D721Med (cell line): ENCODE data around the gene INTS7.

ENCODE experiments used
- DNase-seq: peaks from one replicate; pipeline ENCODE4 v3.0.0; 2011; ENCODE audit warnings: low spot score; ENCODE audit not compliant: insufficient read length
- FAIRE-seq: peaks from 2 replicates; lab custom pipeline; 2011; peaks lifted over from hg19 to GRCh38; lab: Jason Lieb, UNC
- TF ChIP-seq, protein P1 (sequence below): IDR thresholded peaks from 2 replicates; pipeline ENCODE4 v1.5.1; 2012; ENCODE audit warnings: mild to moderate bottlenecking, control low read depth; ENCODE audit not compliant: insufficient read depth; ENCODE audit errors: missing control alignments

INTS7 gene

DNA sequence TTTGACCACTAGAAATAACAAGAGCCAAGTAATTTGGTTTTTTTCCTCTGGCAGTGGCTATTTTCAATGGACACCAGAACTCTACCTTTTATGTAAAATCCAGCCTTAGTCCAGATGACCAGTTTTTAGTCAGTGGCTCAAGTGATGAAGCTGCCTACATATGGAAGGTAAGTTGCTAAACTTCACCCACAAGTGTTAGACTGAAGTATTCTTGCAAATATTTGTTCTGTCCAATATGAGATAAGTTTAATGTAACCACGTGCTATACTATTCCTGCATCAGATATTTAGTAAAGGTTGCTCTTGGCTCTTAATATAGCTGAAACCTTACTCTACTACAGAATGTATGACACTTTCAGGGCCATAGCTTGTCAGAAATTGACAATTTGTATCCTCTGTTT is 36.7 kb upstream of the INTS7 start:
- TF ChIP-seq, protein P1, sequence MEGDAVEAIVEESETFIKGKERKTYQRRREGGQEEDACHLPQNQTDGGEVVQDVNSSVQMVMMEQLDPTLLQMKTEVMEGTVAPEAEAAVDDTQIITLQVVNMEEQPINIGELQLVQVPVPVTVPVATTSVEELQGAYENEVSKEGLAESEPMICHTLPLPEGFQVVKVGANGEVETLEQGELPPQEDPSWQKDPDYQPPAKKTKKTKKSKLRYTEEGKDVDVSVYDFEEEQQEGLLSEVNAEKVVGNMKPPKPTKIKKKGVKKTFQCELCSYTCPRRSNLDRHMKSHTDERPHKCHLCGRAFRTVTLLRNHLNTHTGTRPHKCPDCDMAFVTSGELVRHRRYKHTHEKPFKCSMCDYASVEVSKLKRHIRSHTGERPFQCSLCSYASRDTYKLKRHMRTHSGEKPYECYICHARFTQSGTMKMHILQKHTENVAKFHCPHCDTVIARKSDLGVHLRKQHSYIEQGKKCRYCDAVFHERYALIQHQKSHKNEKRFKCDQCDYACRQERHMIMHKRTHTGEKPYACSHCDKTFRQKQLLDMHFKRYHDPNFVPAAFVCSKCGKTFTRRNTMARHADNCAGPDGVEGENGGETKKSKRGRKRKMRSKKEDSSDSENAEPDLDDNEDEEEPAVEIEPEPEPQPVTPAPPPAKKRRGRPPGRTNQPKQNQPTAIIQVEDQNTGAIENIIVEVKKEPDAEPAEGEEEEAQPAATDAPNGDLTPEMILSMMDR = no peak
- DNase-seq = no peak
- FAIRE-seq = peak; percentile 72

DNA sequence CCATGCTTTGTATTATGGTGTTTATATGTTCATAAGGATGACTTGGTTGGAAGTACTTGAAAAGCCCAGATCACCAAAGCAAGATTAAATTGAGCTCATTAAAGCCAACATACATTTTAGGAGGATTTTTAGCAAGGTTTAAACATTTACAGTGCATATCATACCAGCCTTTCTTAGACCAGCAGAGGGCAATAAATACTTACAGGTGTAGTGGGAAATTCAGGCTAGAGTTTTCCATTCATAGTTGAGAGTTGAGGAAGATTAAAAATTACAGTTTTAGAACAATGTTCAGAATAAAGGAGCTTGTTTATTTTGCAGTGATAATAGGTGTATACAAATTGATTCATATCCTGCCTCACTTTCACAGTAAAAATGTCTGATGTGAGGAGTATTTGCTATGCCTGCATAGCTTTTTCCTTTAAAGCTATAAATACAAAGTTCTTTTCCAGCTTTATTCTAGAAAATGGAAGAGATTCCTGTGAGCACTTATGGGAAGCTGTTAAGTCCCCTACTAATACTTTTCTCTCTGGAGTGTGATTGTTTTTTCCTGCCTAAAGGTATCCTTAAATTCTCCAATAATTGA is 35.5 kb upstream of the INTS7 start:
- DNase-seq (peak; percentile 22), FAIRE-seq (peak; percentile 96)
- TF ChIP-seq, protein P1 = peak; percentile 82

GRCh38 chr1:212067787-212068186 is 32.4 kb upstream of the INTS7 start:
- peak; percentile 85 for FAIRE-seq
- no peak for DNase-seq
- TF ChIP-seq, protein P1 = no peak

GRCh38 chr1:212062832-212063438 is 27.6 kb upstream of the INTS7 start:
- FAIRE-seq (peak; percentile 94), DNase-seq (no peak)
- TF ChIP-seq, protein P1 = peak; percentile 84

GRCh38 chr1:212060632-212061472 is 25.5 kb upstream of the INTS7 start:
- no peak for DNase-seq
- peak; percentile 87 for FAIRE-seq

DNA sequence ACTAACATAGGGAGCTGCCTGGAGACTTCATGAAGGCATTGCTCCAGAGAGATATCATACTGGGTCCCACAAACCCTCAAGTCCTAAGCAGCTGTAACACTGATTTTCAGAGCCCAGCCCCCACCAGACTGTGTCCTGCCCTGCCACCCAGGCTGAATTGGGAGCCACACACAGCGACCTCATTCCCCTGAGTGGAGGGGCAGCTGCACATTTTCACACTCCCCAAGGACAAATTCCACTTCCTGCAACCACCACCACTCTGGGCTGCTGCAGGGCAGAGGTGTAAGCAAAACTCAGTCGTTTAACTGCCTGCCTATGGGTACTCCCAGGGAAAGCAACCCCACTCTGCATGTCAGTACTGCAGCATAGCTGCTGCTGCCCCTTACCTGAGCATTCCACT is 20.0 kb upstream of the INTS7 start:
- TF ChIP-seq, protein P1 = no peak
- no peak for DNase-seq
- FAIRE-seq = no peak

More at GRCh38 chr1:212060632-212061472, 25.5 kb upstream of the INTS7 start:
- TF ChIP-seq, protein P1 = no peak
